Right lobe of liver (tissue), 6 donors: Measurements from ENCODE around the gene FMN1. TPM values are rescaled to one million over a fixed set of nuclear protein-coding genes. Genes with fewer than 3 reads are reported as not detected.

Experiments
- ATAC-seq, 4 donors: fragments of 200-7000 bp; cut with Tn5 transposase; one replicate each; pipeline ENCODE4 v1.9.1; 2020; ENCODE audit warnings: mild to moderate bottlenecking in 4 of 4, moderate library complexity in 4 of 4
- DNase-seq, 3 donors: peaks; one replicate each; pipeline ENCODE4 v3.0.0-alpha.2; 2020
- H3K27ac ChIP-seq, 3 donors: fragments of 200-600 bp; one replicate each; pipeline ENCODE4 v1.8.0; 2022
- H3K27me3 ChIP-seq, 2 donors: fragments of 200-600 bp; one replicate each; pipeline ENCODE4 v1.8.0; 2022
- H3K36me3 ChIP-seq, 4 donors: fragments of 200-600 bp; sonication (generic) in 1 of 4; one replicate each; pipeline versions ENCODE4 v1.5.1 to v1.8.0; 2017 to 2022; ENCODE audit warnings: control low read depth in 1 of 4
- H3K4me1 ChIP-seq, 4 donors: fragments of 200-600 bp; sonication (generic) in 1 of 4; one replicate each; pipeline versions ENCODE4 v1.5.1 to v1.8.0; 2017 to 2022; ENCODE audit warnings: control low read depth in 1 of 4
- H3K4me3 ChIP-seq, 3 donors: fragments of 200-600 bp; one replicate each; pipeline ENCODE4 v1.8.0; 2022
- H3K9me3 ChIP-seq, 4 donors: fragments of 200-600 bp; sonication (generic) in 1 of 4; one replicate each; pipeline versions ENCODE4 v1.5.1 to v1.8.0; 2017 to 2022; ENCODE audit warnings: control low read depth in 1 of 4
- CTCF ChIP-seq, 4 donors: fragments of 200-600 bp in 3 of 4; fragments of 450-650 bp in 1 of 4; IDR thresholded peaks; one replicate each; pipeline versions ENCODE4 v1.5.1 to v1.8.0; 2016 to 2022; ENCODE audit warnings: antibody characterized with exemption in 4 of 4, mild to moderate bottlenecking in 2 of 4
- POLR2A ChIP-seq: fragments of 450-650 bp; IDR thresholded peaks from one replicate; pipeline ENCODE4 v1.6.1; 2017; ENCODE audit warnings: antibody characterized with exemption, mild to moderate bottlenecking
- WGBS: methylation state at CpG from one replicate; pipeline ENCODE4 v1.1.6; 2018; ENCODE audit warnings: low coverage, low lambda C conversion rate; ENCODE audit not compliant: insufficient coverage; ENCODE audit errors: missing lambda C conversion rate; 5-methylcytosine and 5-hydroxymethylcytosine counted together
- intact Hi-C, 2 donors: fragments of 100-400 bp; cut with DNase I; formaldehyde crosslinking; loops; one replicate each; pipeline versions ENCODE4 v1.11.2 to v1.14.1; 2022
- total RNA-seq, 6 experiments: library from RNA; depleted of rRNA in 2 of 6; stranded (reverse); fragments of >200 nt in 2 of 6; fragmentation: NEBNext Ultra II Directional in 3 of 6; extraction: Animal tissue kit (Norgen Biotek cat#: 25700) in 3 of 6; gene quantifications; one replicate each; pipeline versions ENCODE4 v1.1.0 to v1.2.4, GENCODE V29; 2016 to 2023
- donor health status: DM: no; HTN: yes; CAD: no.
- donor health status: DM: no; HTN: no; CAD: no.
- donor health status: DM: no; HTN: no; CAD: no.
- donor health status: DM: no; HTN: yes; CAD: no.
- donor health status: DM: no; HTN: yes; CAD: no.

The FMN1 gene
- total RNA-seq, 6 experiments from 2014 or later: 1.1 to 6.8 (median 3.1) TPM

- TF ChIP-seq POLR2A: no peak
- TF ChIP-seq CTCF (IDR thresholded peaks at IDR 0.05): no peak
- DNase-seq (no peak), ATAC-seq (no peak)
- no peaks in the 10 kb centered on the region for H3K4me1 ChIP-seq
- H3K27ac ChIP-seq: no peak overlapping the region
- intact Hi-C loops: no loop called here
- H3K36me3 ChIP-seq: no peaks in the 10 kb centered on the region
- no peaks in the 10 kb centered on the region for H3K9me3 ChIP-seq
- H3K27me3 ChIP-seq: peaks cover 0 to 5% of the 10 kb centered on the region in 2 donors
- H3K4me3 ChIP-seq: no peak overlapping the region
Measured at GRCh38 chr15:32993285-32993684, 201.2 kb downstream of the FMN1 start.

- ATAC-seq: no peak
- no peak for DNase-seq
- 57% methylated on average over 6 of the region's 7 CpGs for WGBS
- no peak overlapping the region for H3K27ac ChIP-seq
- no peaks in the 10 kb centered on the region for H3K9me3 ChIP-seq
- H3K27me3 ChIP-seq: no peaks in the 10 kb centered on the region
- no peaks in the 10 kb centered on the region for H3K4me1 ChIP-seq
- TF ChIP-seq POLR2A (no peak), CTCF (IDR thresholded peaks at IDR 0.05) (no peak)
- intact Hi-C loops: no loop called here
- no peak overlapping the region for H3K4me3 ChIP-seq
- H3K36me3 ChIP-seq: no peaks in the 10 kb centered on the region
Measured at GRCh38 chr15:32991619-32992111, 202.8 kb downstream of the FMN1 start.

GRCh38 chr15:32990071-32990470 lies 204.4 kb downstream of the FMN1 start:
- WGBS: 40% methylated on average over 2 of the region's 4 CpGs
- TF ChIP-seq POLR2A: no peak
- no peak for TF ChIP-seq CTCF (IDR thresholded peaks at IDR 0.05)
- no peak overlapping the region for H3K27ac ChIP-seq
- no peak for ATAC-seq
- H3K27me3 ChIP-seq: no peaks in the 10 kb centered on the region
- H3K9me3 ChIP-seq: no peaks in the 10 kb centered on the region
- H3K36me3 ChIP-seq: no peaks in the 10 kb centered on the region
- DNase-seq: no peak
- H3K4me3 ChIP-seq: no peak overlapping the region
- intact Hi-C loops: no loop called here
- H3K4me1 ChIP-seq: no peaks in the 10 kb centered on the region

- DNase-seq: no peak
- Histone ChIP-seq H3K27ac (no peak overlapping the region), H3K36me3 (no peaks in the 10 kb centered on the region), H3K9me3 (no peaks in the 10 kb centered on the region), H3K4me1 (no peaks in the 10 kb centered on the region), H3K27me3 (no peaks in the 10 kb centered on the region), H3K4me3 (no peak overlapping the region)
- ATAC-seq: no peak
- 61% methylated on average over 4 of the region's 4 CpGs for WGBS
- intact Hi-C loops: no loop called here
- no peak for TF ChIP-seq CTCF (IDR thresholded peaks at IDR 0.05)
- TF ChIP-seq POLR2A: no peak
Measured at GRCh38 chr15:32987067-32987466, 207.4 kb downstream of the FMN1 start.

GRCh38 chr15:32986147-32986546 lies 208.4 kb downstream of the FMN1 start:
- no peaks in the 10 kb centered on the region for H3K36me3 ChIP-seq
- DNase-seq: no peak
- H3K4me3 ChIP-seq: no peak overlapping the region
- ATAC-seq: no peak
- no peak overlapping the region for H3K27ac ChIP-seq
- H3K9me3 ChIP-seq: no peaks in the 10 kb centered on the region
- no peaks in the 10 kb centered on the region for H3K27me3 ChIP-seq
- 47% methylated on average over 2 of the region's 2 CpGs for WGBS
- intact Hi-C loops: no loop called here
- TF ChIP-seq CTCF (IDR thresholded peaks at IDR 0.05) (no peak), POLR2A (no peak)
- H3K4me1 ChIP-seq: no peaks in the 10 kb centered on the region
